Mesothelial cell of epicardium (in vitro differentiated cells): ENCODE measurements around the gene ZNF532. TPM values are rescaled to one million over a fixed set of nuclear protein-coding genes. Genes with fewer than 3 reads are reported as not detected.

Experiments used
- DNase-seq, 2 experiments: peaks; one replicate each; pipeline ENCODE4 v3.0.0; 2021; ENCODE audit warnings: low spot score in 2 of 2; ENCODE audit not compliant: unreplicated experiment in 2 of 2
- H3K27ac Mint-ChIP-seq: 2 replicates; pipeline ENCODE4 v1.8.0; 2021; ENCODE audit warnings: mixed read lengths
- H3K27me3 Mint-ChIP-seq: 2 replicates; pipeline ENCODE4 v1.8.0; 2021; ENCODE audit warnings: low read depth, mixed read lengths
- H3K36me3 Mint-ChIP-seq: 2 replicates; pipeline ENCODE4 v1.8.0; 2021; ENCODE audit warnings: mixed read lengths
- H3K4me1 Mint-ChIP-seq: 2 replicates; pipeline ENCODE4 v1.8.0; 2021; ENCODE audit warnings: mixed read lengths
- H3K4me3 Mint-ChIP-seq: 2 replicates; pipeline ENCODE4 v1.8.0; 2021; ENCODE audit warnings: mild to moderate bottlenecking, moderate library complexity, mixed read lengths
- H3K9me3 Mint-ChIP-seq: 2 replicates; pipeline ENCODE4 v1.8.0; 2021; ENCODE audit warnings: mixed read lengths
- total RNA-seq: library from RNA; stranded (reverse); gene quantifications from 3 replicates; pipeline ENCODE4 v1.2.1, GENCODE V29; 2021
- TF ChIP-seq, protein P1 (sequence below): fragments of 200-600 bp; sonication (generic); IDR thresholded peaks from one replicate; pipeline ENCODE4 v1.5.0; 2021; ENCODE audit warnings: antibody characterized with exemption; ENCODE audit not compliant: unreplicated experiment

Gene ZNF532
- total RNA-seq, 1 donor from 2014 or later = 188 TPM

DNA sequence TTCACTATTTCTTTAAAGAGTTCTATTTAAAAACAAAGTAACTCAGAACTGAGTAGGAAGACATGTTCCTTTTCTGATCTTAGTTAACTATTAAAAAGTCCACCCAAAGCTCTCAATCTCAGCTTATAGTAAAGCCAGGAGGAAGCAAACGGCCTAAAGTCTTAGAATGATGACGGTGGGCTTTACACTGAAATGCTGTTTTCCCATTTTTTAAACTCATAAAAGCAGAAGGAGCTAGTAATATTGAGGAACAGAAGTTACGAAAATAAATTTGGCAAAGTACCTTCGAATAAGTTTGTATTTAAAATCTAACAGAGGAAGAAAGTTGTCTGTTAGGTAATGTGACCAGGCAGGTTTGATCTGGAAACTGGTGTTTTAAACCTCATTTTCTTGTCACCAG is 111.1 kb downstream of the ZNF532 start:
- peak overlapping the region; percentile 30 for H3K27ac Mint-ChIP-seq
- peaks cover 27% of the 10 kb centered on the region for H3K36me3 Mint-ChIP-seq
- H3K9me3 Mint-ChIP-seq = no peaks in the 10 kb centered on the region
- no peak for DNase-seq
- no peaks in the 10 kb centered on the region for H3K27me3 Mint-ChIP-seq
- TF ChIP-seq, protein P1, sequence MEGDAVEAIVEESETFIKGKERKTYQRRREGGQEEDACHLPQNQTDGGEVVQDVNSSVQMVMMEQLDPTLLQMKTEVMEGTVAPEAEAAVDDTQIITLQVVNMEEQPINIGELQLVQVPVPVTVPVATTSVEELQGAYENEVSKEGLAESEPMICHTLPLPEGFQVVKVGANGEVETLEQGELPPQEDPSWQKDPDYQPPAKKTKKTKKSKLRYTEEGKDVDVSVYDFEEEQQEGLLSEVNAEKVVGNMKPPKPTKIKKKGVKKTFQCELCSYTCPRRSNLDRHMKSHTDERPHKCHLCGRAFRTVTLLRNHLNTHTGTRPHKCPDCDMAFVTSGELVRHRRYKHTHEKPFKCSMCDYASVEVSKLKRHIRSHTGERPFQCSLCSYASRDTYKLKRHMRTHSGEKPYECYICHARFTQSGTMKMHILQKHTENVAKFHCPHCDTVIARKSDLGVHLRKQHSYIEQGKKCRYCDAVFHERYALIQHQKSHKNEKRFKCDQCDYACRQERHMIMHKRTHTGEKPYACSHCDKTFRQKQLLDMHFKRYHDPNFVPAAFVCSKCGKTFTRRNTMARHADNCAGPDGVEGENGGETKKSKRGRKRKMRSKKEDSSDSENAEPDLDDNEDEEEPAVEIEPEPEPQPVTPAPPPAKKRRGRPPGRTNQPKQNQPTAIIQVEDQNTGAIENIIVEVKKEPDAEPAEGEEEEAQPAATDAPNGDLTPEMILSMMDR = no peak
- peaks cover 6% of the 10 kb centered on the region for H3K4me1 Mint-ChIP-seq
- no peak overlapping the region for H3K4me3 Mint-ChIP-seq

DNA sequence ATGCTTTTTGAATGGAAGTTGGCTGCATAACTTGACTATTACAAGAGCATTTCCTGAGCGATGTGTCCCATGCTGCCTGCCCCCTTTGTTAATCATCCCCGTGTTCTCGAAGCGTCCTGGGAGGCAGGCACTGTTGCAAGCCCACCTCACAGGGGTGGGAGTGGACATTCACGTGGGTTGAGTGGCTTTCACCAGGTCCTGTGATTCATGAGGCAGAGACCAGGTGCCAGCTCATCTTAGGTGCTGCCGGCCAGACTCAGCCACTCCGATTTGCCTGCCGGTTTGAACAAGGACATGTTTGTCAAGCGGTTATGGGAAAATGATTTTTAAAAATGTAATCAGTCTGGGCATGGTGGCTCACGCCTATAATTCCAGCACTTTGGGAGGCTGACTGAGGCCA is 112.5 kb downstream of the ZNF532 start:
- Mint-ChIP-seq H3K36me3 (peaks cover 26% of the 10 kb centered on the region), H3K27me3 (no peaks in the 10 kb centered on the region), H3K4me1 (peaks cover 6% of the 10 kb centered on the region)

GRCh38 chr18:58977801-58978200 is 113.1 kb downstream of the ZNF532 start:
- no peaks in the 10 kb centered on the region for H3K9me3 Mint-ChIP-seq
- H3K27ac Mint-ChIP-seq = peak overlapping the region; percentile 66
- H3K4me1 Mint-ChIP-seq = peaks cover 6% of the 10 kb centered on the region
- no peaks in the 10 kb centered on the region for H3K27me3 Mint-ChIP-seq
- TF ChIP-seq, protein P1 = no peak
- no peak for DNase-seq
- no peak overlapping the region for H3K4me3 Mint-ChIP-seq
- peaks cover 25% of the 10 kb centered on the region for H3K36me3 Mint-ChIP-seq

More for the DNA sequence above, 112.5 kb downstream of the ZNF532 start:
- H3K27ac Mint-ChIP-seq = peak overlapping the region; percentile 66
- TF ChIP-seq, protein P1 = no peak
- H3K9me3 Mint-ChIP-seq = no peaks in the 10 kb centered on the region
- H3K4me3 Mint-ChIP-seq = no peak overlapping the region
- peak in 1 of 2 experiments; percentile 34 for DNase-seq

- H3K27ac Mint-ChIP-seq = no peak overlapping the region
- H3K9me3 Mint-ChIP-seq = no peaks in the 10 kb centered on the region
- DNase-seq = peak in 1 of 2 experiments; percentile 5
- H3K36me3 Mint-ChIP-seq = peaks cover 34% of the 10 kb centered on the region
- peaks cover 12% of the 10 kb centered on the region for H3K4me1 Mint-ChIP-seq
- no peaks in the 10 kb centered on the region for H3K27me3 Mint-ChIP-seq
- H3K4me3 Mint-ChIP-seq = no peak overlapping the region
- TF ChIP-seq, protein P1 = no peak
Measured at GRCh38 chr18:58978916-58979315, 114.2 kb downstream of the ZNF532 start.

- Mint-ChIP-seq H3K9me3 (no peaks in the 10 kb centered on the region), H3K27me3 (no peaks in the 10 kb centered on the region), H3K27ac (no peak overlapping the region), H3K4me1 (peaks cover 15% of the 10 kb centered on the region), H3K36me3 (peaks cover 36% of the 10 kb centered on the region), H3K4me3 (no peak overlapping the region)
- DNase-seq = peak in 1 of 2 experiments; percentile 25
- TF ChIP-seq, protein P1 = no peak
Measured at GRCh38 chr18:58979615-58980014, 114.9 kb downstream of the ZNF532 start.

DNA sequence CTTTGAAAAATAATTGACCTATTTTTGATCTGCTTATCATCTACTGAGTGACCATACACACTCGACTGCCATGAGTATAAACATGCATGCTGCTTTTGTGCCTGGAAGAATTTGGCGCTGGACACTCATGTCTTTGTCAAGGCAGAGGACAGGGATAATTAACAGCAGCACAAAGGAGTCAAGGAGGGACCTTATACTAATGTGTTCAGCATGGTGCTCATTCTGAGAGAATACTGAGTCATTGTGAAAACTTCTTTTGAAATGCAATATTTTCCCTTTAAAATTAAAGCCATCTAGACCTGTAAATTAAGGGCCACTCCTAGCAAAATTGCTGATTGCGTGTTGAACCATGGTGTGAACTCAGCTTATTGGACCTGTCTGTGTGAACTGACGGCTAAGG is 116.3 kb downstream of the ZNF532 start:
- no peaks in the 10 kb centered on the region for H3K27me3 Mint-ChIP-seq
- peak in 1 of 2 experiments; percentile 2 for DNase-seq
- TF ChIP-seq, protein P1 = no peak

More for the DNA sequence above, 116.3 kb downstream of the ZNF532 start:
- Mint-ChIP-seq H3K4me3 (no peak overlapping the region), H3K36me3 (peaks cover 36% of the 10 kb centered on the region), H3K4me1 (peaks cover 13% of the 10 kb centered on the region), H3K9me3 (no peaks in the 10 kb centered on the region), H3K27ac (no peak overlapping the region)
